Left lobe of liver (tissue), 2 donors: ENCODE results near the gene TMEM217. TPM values are rescaled to one million over a fixed set of nuclear protein-coding genes. Genes with fewer than 3 reads are reported as not detected.

Source experiments
- ATAC-seq: fragments of 200-7000 bp; cut with Tn5 transposase; one replicate; pipeline ENCODE4 v1.9.1; 2020; ENCODE audit warnings: mild to moderate bottlenecking, moderate library complexity
- DNase-seq: peaks from one replicate; pipeline ENCODE4 v3.0.0-alpha.2; 2020; ENCODE audit warnings: low spot score
- total RNA-seq: library from RNA; stranded (reverse); gene quantifications from one replicate; pipeline ENCODE4 v1.2.1, GENCODE V29; 2021
- donor health status: DM: no; HTN: no; CAD: no; lungs with moderate emphysema.
- donor health status: DM: no; HTN: yes; CAD: no.

The TMEM217 gene
- total RNA-seq, 1 donor from 2014 or later, result not detected

DNA sequence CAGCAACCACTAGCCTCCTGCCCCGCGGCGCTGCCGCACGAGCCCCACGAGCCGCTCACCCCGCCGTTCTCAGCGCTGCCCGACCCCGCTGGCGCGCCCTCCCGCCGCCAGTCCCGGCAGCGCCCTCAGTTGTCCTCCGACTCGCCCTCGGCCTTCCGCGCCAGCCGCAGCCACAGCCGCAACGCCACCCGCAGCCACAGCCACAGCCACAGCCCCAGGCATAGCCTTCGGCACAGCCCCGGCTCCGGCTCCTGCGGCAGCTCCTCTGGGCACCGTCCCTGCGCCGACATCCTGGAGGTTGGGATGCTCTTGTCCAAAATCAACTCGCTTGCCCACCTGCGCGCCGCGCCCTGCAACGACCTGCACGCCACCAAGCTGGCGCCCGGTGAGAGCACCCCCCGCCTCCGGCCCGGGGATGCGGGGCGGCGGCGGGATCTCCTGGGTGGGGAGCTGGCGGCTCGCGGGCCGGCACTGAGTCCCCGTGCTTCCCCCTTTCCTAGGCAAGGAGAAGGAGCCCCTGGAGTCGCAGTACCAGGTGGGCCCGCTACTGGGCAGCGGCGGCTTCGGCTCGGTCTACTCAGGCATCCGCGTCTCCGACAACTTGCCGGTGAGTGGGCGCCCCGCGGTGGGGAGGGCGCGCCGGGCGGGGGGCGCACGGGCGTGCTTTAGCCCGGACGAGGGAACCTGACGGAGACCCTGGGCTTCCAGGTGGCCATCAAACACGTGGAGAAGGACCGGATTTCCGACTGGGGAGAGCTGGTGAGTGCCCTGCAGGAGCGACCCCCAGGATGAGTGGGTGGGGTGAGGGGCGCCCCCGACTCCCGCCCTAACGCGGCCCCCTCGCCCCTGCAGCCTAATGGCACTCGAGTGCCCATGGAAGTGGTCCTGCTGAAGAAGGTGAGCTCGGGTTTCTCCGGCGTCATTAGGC is 87.4 kb downstream of the TMEM217 start:
- DNase-seq, result no peak
- ATAC-seq, result peak; percentile 32

DNA sequence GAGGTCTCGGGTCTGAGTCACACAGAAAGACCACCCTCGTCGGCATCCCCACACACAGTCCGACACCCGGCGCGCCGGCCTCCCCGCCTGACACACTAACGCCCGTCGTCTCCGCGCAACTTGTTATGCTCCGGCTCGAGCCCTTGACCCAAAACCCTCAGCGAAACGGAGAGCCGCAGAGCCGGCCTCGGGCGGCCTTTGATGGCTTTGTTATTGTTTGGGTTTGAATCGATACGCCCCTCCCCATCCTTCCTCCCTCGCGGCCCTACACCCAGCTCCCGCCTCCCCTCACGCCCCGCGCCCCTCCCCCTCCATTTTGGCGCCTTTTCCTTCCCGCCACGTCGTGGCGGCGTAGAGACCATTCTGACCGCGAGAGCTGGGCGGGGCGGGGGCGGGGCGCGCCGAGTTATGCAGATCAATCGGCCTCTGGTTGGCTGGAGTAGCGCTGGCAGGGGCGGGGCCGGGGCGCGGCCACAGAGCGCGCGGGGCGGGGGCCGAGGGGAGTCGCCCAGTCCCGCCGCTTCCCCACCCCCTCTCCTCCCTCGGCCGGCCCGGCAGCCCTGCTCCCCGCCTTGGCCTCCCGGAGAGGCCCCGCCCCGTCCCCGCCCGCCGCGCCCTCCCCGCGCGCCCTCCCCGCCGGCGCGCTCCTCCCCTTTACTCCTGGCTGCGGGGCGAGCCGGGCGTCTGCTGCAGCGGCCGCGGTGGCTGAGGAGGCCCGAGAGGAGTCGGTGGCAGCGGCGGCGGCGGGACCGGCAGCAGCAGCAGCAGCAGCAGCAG is 88.3 kb downstream of the TMEM217 start, which contains the start of gene PIM1:
PIM1 (plus strand) TSS at position 657 of the 777 bp plus-strand sequence. CDS start 424 bp downstream, outside the sequence.
- ATAC-seq, result peak; percentile 85
- DNase-seq, result peak; percentile 100

DNA sequence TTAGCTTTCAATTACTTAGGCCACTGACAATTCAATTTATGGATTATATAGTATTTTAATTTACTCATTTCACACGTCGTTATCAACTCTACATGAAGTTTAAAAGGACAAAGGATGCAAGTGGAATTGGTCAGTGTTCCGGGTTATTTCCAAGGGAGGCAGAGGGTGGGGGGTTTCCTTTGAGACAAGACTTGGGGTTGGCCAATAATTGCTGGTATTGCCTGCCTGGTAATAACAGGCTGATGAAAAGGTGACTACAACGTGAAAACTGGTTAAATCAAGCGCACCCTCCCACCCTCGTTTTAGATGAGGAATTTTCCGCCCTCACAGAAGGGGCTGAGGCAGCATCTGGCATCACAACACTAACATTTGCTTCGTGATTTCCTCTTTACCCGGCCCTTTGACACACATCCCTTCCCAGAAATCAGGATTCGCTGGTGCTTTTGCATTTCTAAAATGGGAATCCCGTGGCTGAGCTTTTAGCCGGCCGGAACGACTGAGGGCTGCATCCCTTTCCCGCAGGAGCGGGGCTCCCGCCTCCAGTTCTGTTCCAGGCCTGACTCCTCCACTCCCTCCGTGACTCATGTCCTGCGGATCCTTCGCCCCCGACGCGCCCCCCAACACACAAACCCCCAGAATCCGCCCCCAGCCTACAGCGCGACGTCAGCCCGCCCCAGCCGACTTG is 89.0 kb downstream of the TMEM217 start:
- no peak for ATAC-seq

DNA sequence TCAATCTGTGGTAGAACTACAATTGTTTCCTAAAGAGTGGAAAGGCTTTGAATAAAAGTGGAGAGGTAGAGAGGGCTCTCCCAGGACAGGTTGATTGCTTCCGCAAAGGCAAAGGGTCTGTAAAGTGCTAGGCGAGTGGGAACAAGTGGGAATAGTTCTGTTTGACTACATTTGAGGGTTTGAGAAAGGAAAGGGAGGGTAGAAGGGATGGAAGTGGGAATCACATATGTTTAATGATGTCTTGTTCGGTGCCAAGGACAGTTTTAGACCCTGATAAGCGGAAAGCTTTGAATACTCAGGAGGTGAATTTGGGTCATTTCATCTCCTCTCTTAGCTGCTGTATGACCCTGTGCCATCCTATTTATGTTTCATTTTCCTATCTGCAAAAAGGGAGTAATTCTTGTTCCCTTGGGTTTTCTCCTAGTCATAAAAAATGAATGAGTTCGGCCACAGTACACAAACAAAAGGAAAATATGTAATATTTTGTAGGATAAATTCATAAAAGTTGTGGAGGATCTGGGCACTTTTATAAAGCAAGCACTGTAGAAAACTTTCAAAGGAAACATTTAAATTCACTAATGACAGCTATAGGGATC is 89.7 kb downstream of the TMEM217 start:
- DNase-seq (no peak), ATAC-seq (no peak)

More for the DNA sequence above, 89.0 kb downstream of the TMEM217 start:
- DNase-seq, result no peak

DNA sequence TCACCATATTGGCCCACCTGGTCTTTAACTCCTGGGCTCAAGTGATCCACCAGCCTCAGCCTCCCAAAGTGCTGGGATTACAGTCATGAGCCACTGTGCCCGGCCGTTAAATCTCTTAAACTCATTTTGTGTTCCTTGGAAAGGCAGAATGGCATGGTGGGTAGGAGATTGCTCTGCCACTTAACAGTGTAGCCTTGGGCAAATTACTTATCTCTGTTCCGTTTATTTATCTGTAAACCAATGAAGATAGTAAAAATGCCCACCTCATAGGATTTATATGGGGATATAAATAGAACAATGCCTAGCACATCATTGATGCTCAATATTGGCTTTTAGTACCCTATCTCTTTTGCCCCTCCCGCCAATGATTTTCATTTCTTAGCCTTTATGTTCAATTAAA is 95.2 kb downstream of the TMEM217 start:
- ATAC-seq, result no peak
- DNase-seq, result no peak

Other genes with a start within 250 kb of the TMEM217 start
- 5.7 TPM for gene PIM1, start 88.0 kb downstream of the TMEM217 start, total RNA-seq
- gene TBC1D22B, start 372 bp downstream of the TMEM217 start, total RNA-seq, result 2.1 TPM
- gene RNF8, start 95.8 kb upstream of the TMEM217 start, total RNA-seq, result 4.9 TPM
- gene CMTR1, start 175.1 kb upstream of the TMEM217 start, total RNA-seq, result 17.8 TPM
- 25.1 TPM for gene CCDC167, start 241.7 kb upstream of the TMEM217 start, total RNA-seq